Astrocyte (in vitro differentiated cells and primary cell): ENCODE results near the gene ANTXR2.

ENCODE experiments used
- CTCF ChIP-seq: IDR thresholded peaks from 2 replicates; pipeline ENCODE4 v1.5.1; 2011; ENCODE audit warnings: low read depth, mild to moderate bottlenecking, inconsistent platforms, low read length, moderate library complexity; ENCODE audit not compliant: insufficient read depth
- EZH2 ChIP-seq: IDR thresholded peaks from 2 replicates; pipeline ENCODE4 v1.6.1; 2012; ENCODE audit warnings: mild to moderate bottlenecking, low read length, inconsistent platforms; ENCODE audit not compliant: insufficient read depth

- TF ChIP-seq CTCF, result no peak
- TF ChIP-seq EZH2, result no peak
Measured at GRCh38 chr4:79920163-79920853, 152.7 kb downstream of the ANTXR2 start.
